H1 (cell line): Measurements from ENCODE around the gene ATP11A. TPM values are rescaled to one million over a fixed set of nuclear protein-coding genes. Genes with fewer than 3 reads are reported as not detected.

ENCODE experiments used
- CTCF ChIA-PET: fragments of 300-600 bp; sonication (Branson Sonifier 250); formaldehyde crosslinking; loops from one replicate; lab custom pipeline; 2021; ENCODE audit not compliant: partially characterized antibody; lab: Charles Lee
- POLR2A ChIA-PET: fragments of 300-600 bp; sonication (Branson Sonifier 250); formaldehyde crosslinking; loops from one replicate; lab custom pipeline; 2021; ENCODE audit warnings: inconsistent platforms; ENCODE audit not compliant: partially characterized antibody; lab: Charles Lee
- DNase-seq, 2 experiments: peaks; one replicate each; pipeline versions ENCODE4 v3.0.0 to v3.0.0-alpha.2; 2010 to 2022; ENCODE audit warnings: low spot score in 2 of 2, low read depth in 1 of 2, mixed read lengths in 1 of 2
- FAIRE-seq: peaks from 2 replicates; lab custom pipeline; 2011; peaks lifted over from hg19 to GRCh38; lab: Jason Lieb, UNC
- H2AFZ ChIP-seq: 2 replicates; pipeline ENCODE4 v1.8.1; 2012; ENCODE audit warnings: low read length, inconsistent platforms
- H2AK5ac ChIP-seq: 2 replicates; pipeline ENCODE4 v1.6.1; 2013; ENCODE audit warnings: low read depth, low read length
- H2BK120ac ChIP-seq: replicated peaks from 2 replicates; pipeline ENCODE3; 2013; ENCODE audit warnings: low read depth, low read length, inconsistent platforms
- H2BK12ac ChIP-seq: 2 replicates; pipeline ENCODE4 v1.6.1; 2013; ENCODE audit warnings: low read depth, low read length
- H2BK15ac ChIP-seq: 2 replicates; pipeline ENCODE4 v1.6.1; 2013; ENCODE audit warnings: low read length
- H2BK20ac ChIP-seq: 2 replicates; pipeline ENCODE4 v1.6.1; 2013; ENCODE audit warnings: low read length
- H2BK5ac ChIP-seq: 2 replicates; pipeline ENCODE4 v1.6.1; 2013; ENCODE audit warnings: low read depth, low read length
- H3K14ac ChIP-seq: 2 replicates; pipeline ENCODE4 v1.6.1; 2013; ENCODE audit warnings: inconsistent platforms; ENCODE audit not compliant: insufficient read length
- H3K18ac ChIP-seq: 2 replicates; pipeline ENCODE4 v1.6.1; 2013; ENCODE audit warnings: low read length; ENCODE audit errors: extremely low read depth
- H3K23ac ChIP-seq: 2 replicates; pipeline ENCODE4 v1.6.1; 2013; ENCODE audit warnings: inconsistent platforms; ENCODE audit not compliant: insufficient read length
- H3K23me2 ChIP-seq: 2 replicates; pipeline ENCODE4 v1.6.1; 2013; ENCODE audit warnings: low read depth, low read length
- H3K27ac ChIP-seq: 2 replicates; pipeline ENCODE4 v1.6.1; 2011; ENCODE audit warnings: low read depth, low read length, inconsistent platforms
- H3K27me3 ChIP-seq, 4 experiments: replicated peaks in 1 of 4; 1 replicate in 1 of 4; 2 replicates in 3 of 4; pipeline versions ENCODE4 v1.6.1 to v1.8.1; 2011 to 2013; ENCODE audit warnings: low read length in 3 of 4, mild to moderate bottlenecking in 3 of 4, inconsistent platforms in 2 of 4, mixed read lengths in 2 of 4, moderate library complexity in 1 of 4; ENCODE audit not compliant: control insufficient read depth in 3 of 4, insufficient read depth in 3 of 4; ENCODE audit errors: extremely low read depth in 1 of 4
- H3K36me3 ChIP-seq, 4 experiments: 2 replicates each; pipeline versions ENCODE4 v1.6.1 to v1.8.1; 2011 to 2013; ENCODE audit warnings: mild to moderate bottlenecking in 4 of 4, low read length in 3 of 4, moderate library complexity in 2 of 4, control low read depth in 1 of 4, inconsistent platforms in 1 of 4; ENCODE audit not compliant: insufficient read depth in 4 of 4, control insufficient read depth in 2 of 4
- H3K4ac ChIP-seq: replicated peaks from 2 replicates; pipeline ENCODE3; 2013; ENCODE audit warnings: low read length, low read depth, mixed read lengths, inconsistent platforms; ENCODE audit not compliant: insufficient read length
- H3K4me1 ChIP-seq, 4 experiments: replicated peaks in 1 of 4; 1 replicate in 1 of 4; 2 replicates in 3 of 4; pipeline versions ENCODE4 v1.6.1 to v1.8.1; 2011 to 2013; ENCODE audit warnings: low read length in 3 of 4, inconsistent platforms in 2 of 4, mixed read lengths in 1 of 4; ENCODE audit not compliant: insufficient read depth in 4 of 4, control insufficient read depth in 3 of 4
- H3K4me2 ChIP-seq, 2 experiments: 2 replicates each; pipeline versions ENCODE4 v1.6.1 to v1.8.1; 2011 to 2013; ENCODE audit warnings: low read depth in 2 of 2, low read length in 2 of 2, control low read depth in 1 of 2, inconsistent platforms in 1 of 2, mild to moderate bottlenecking in 1 of 2; ENCODE audit not compliant: insufficient read depth in 1 of 2
- H3K4me3 ChIP-seq, 4 experiments: fragments of 200-600, 300-600 bp in 1 of 4; sonication (generic), shearing (Covaris generic), sonication (Bioruptor Twin) in 1 of 4; 2 replicates each; pipeline versions ENCODE4 v1.5.1 to v1.8.1; 2011 to 2016; ENCODE audit warnings: low read length in 4 of 4, low read depth in 3 of 4, control low read depth in 2 of 4, inconsistent platforms in 2 of 4, mild to moderate bottlenecking in 2 of 4, mixed read lengths in 1 of 4, moderate library complexity in 1 of 4; ENCODE audit not compliant: insufficient read depth in 2 of 4; ENCODE audit errors: extremely low read depth in 1 of 4
- H3K56ac ChIP-seq: replicated peaks from 2 replicates; pipeline ENCODE3; 2013; ENCODE audit warnings: low read depth, mild to moderate bottlenecking, mixed read lengths, low read length, inconsistent platforms; ENCODE audit not compliant: insufficient read length
- H3K79me1 ChIP-seq: 2 replicates; pipeline ENCODE4 v1.6.1; 2013; ENCODE audit warnings: low read depth, low read length, control low read depth
- H3K79me2 ChIP-seq, 2 experiments: 2 replicates each; pipeline versions ENCODE4 v1.6.1 to v1.8.1; 2012 to 2013; ENCODE audit warnings: low read length in 2 of 2, mild to moderate bottlenecking in 2 of 2, inconsistent platforms in 1 of 2; ENCODE audit not compliant: insufficient read depth in 2 of 2, control insufficient read depth in 1 of 2
- H3K9ac ChIP-seq, 4 experiments: replicated peaks in 1 of 4; 1 replicate in 1 of 4; 2 replicates in 3 of 4; pipeline versions ENCODE4 v1.6.1 to v1.8.1; 2011 to 2013; ENCODE audit warnings: low read depth in 3 of 4, low read length in 3 of 4, control low read depth in 2 of 4, mild to moderate bottlenecking in 2 of 4, moderate library complexity in 2 of 4, inconsistent platforms in 1 of 4; ENCODE audit errors: extremely low read depth in 1 of 4
- H3K9me3 ChIP-seq, 2 experiments: 2 replicates each; pipeline versions ENCODE4 v1.6.1 to v1.8.1; 2012 to 2013; ENCODE audit warnings: mild to moderate bottlenecking in 2 of 2, moderate library complexity in 2 of 2, control low read depth in 1 of 2, inconsistent platforms in 1 of 2, low read depth in 1 of 2, low read length in 1 of 2, mixed read lengths in 1 of 2; ENCODE audit not compliant: insufficient read depth in 2 of 2
- H4K20me1 ChIP-seq, 2 experiments: replicated peaks in 1 of 2; 2 replicates each; pipeline versions ENCODE3 to v1.8.1; 2011 to 2013; ENCODE audit warnings: inconsistent platforms in 2 of 2, low read length in 2 of 2, mild to moderate bottlenecking in 1 of 2; ENCODE audit not compliant: insufficient read depth in 2 of 2, control insufficient read depth in 1 of 2
- H4K5ac ChIP-seq: 2 replicates; pipeline ENCODE4 v1.6.1; 2013; ENCODE audit warnings: low read length, low read depth, mixed read lengths, inconsistent platforms; ENCODE audit not compliant: insufficient read length
- H4K8ac ChIP-seq: 2 replicates; pipeline ENCODE4 v1.8.0; 2013; ENCODE audit warnings: mild to moderate bottlenecking, moderate library complexity, low read length, inconsistent platforms; ENCODE audit not compliant: insufficient read depth; ENCODE audit errors: extremely low read depth
- H4K91ac ChIP-seq: replicated peaks from 2 replicates; pipeline ENCODE3; 2013; ENCODE audit warnings: low read length, mixed read lengths, inconsistent platforms; ENCODE audit not compliant: insufficient read length
- BRCA1 ChIP-seq: IDR thresholded peaks from 2 replicates; pipeline ENCODE4 v1.6.1; 2012; ENCODE audit warnings: low read depth, low read length, improper control_type of control experiment
- CREB1 ChIP-seq: IDR thresholded peaks from 2 replicates; pipeline ENCODE4 v1.6.1; 2012; ENCODE audit warnings: inconsistent platforms
- HDAC2 ChIP-seq, 2 experiments: fragments of 300-600 bp in 1 of 2; sonication (generic) in 1 of 2; IDR thresholded peaks; 2 replicates each; pipeline ENCODE4 v1.6.1; 2011 to 2012; ENCODE audit warnings: low read depth in 2 of 2, low read length in 2 of 2, mild to moderate bottlenecking in 2 of 2, moderate library complexity in 2 of 2, borderline replicate concordance in 1 of 2, inconsistent platforms in 1 of 2
- KDM1A ChIP-seq: fragments of 200-600, 300-600 bp; sonication (generic); IDR thresholded peaks from 2 replicates; pipeline ENCODE4 v1.7.1; 2016; ENCODE audit warnings: mild to moderate bottlenecking, low read length, borderline replicate concordance
- RFX5 ChIP-seq: IDR thresholded peaks from 2 replicates; pipeline ENCODE4 v1.6.1; 2011; ENCODE audit warnings: low read depth, low read length, improper control_type of control experiment, borderline replicate concordance
- RNF2 ChIP-seq: fragments of 200-900, 300-1000 bp; sonication (generic); IDR thresholded peaks from 2 replicates; pipeline ENCODE4 v1.7.1; 2016; ENCODE audit warnings: borderline replicate concordance, low read depth, mild to moderate bottlenecking, antibody characterized with exemption, low read length; ENCODE audit not compliant: poor library complexity, severe bottlenecking; ENCODE audit errors: missing control alignments
- SAP30 ChIP-seq: fragments of 300-600 bp; sonication (generic); IDR thresholded peaks from 2 replicates; pipeline ENCODE4 v1.7.1; 2012; ENCODE audit warnings: low read length, moderate library complexity, mild to moderate bottlenecking, inconsistent platforms; ENCODE audit not compliant: insufficient read depth, insufficient replicate concordance
- SIRT6 ChIP-seq: IDR thresholded peaks from one replicate; pipeline ENCODE4 v1.7.1; 2012; ENCODE audit warnings: low read length, inconsistent platforms
- SP1 ChIP-seq: IDR thresholded peaks from 2 replicates; pipeline ENCODE4 v1.6.1; 2011; ENCODE audit warnings: low read depth, low read length
- SRF ChIP-seq: IDR thresholded peaks from 2 replicates; pipeline ENCODE4 v1.6.1; 2011; ENCODE audit warnings: mild to moderate bottlenecking, low read depth, low read length, moderate library complexity
- TAF1 ChIP-seq: IDR thresholded peaks from 2 replicates; pipeline ENCODE4 v1.6.1; 2011; ENCODE audit warnings: mild to moderate bottlenecking, low read depth, low read length
- ZNF274 ChIP-seq: IDR thresholded peaks from 2 replicates; pipeline ENCODE4 v1.7.0; 2012; ENCODE audit warnings: low read length, borderline replicate concordance; ENCODE audit errors: extremely low read depth
- WGBS, 2 experiments: shearing (Covaris generic) in 1 of 2; methylation state at CpG; one replicate each; pipeline versions ENCODE4 v1.1.6 to v1.1.7; 2013 to 2015; ENCODE audit warnings: low lambda C conversion rate in 2 of 2, mixed read lengths in 2 of 2, inconsistent platforms in 1 of 2, low coverage in 1 of 2, missing lambda C conversion rate in 1 of 2; ENCODE audit not compliant: insufficient replicate concordance in 2 of 2, insufficient coverage in 1 of 2, insufficient read length in 1 of 2; ENCODE audit errors: extremely low coverage in 1 of 2, missing lambda C conversion rate in 1 of 2; 5-methylcytosine and 5-hydroxymethylcytosine counted together
- polyA plus RNA-seq, 7 experiments: library from polyadenylated mRNA; depleted of rRNA in 3 of 7; stranded (reverse) in 5 of 7; unstranded in 2 of 7; fragments of >200 nt in 5 of 7; fragments of 200-250 nt in 2 of 7; gene quantifications; 1 replicate in 5 of 7; 2 replicates in 1 of 7; 4 replicates in 1 of 7; pipeline versions ENCODE4 v1.2.1 to v1.2.3, GENCODE V29; 2011 to 2013; ENCODE audit warnings: missing spikeins in 2 of 7, mixed read lengths in 2 of 7
- total RNA-seq: library from RNA; stranded (reverse); fragmentation: NEBNext Ultra II Directional; extraction: Animal tissue kit (Norgen Biotek cat#: 25700); gene quantifications from 2 replicates; pipeline ENCODE4 v1.2.1, GENCODE V29; 2021
- TF ChIP-seq, protein P1 (sequence below): IDR thresholded peaks from 2 replicates; pipeline ENCODE4 v1.6.1; 2011; ENCODE audit warnings: low read length, improper control_type of control experiment

Gene ATP11A
- total and polyA plus RNA-seq, 2 of the 8 experiments (the other 6 are each of a cell fraction or from before 2014, with no cell fraction given), result 28.8 to 72.9 TPM

DNA sequence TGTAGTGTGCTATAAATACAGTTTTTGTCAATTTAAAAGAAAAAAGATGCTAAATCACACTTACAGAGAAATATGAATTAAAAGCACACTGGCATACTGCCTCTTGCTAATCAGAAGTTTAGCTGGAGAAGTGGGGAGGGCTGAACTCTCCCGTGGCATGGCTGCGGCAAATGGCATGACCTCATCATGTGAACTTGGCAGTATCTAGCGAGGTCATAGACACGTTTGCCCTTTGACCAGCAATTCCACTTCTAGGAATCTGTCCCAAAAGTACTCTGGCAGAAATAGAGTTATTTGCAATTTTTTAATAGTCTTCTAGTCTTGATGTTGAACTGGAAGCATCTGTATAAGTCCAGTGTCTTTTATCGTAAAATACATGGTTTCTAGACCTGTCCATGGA, 237.2 kb downstream of the ATP11A start:
- no peak for DNase-seq
- Histone ChIP-seq H4K91ac (no peak overlapping the region), H3K4me3 (no peak overlapping the region), H2AFZ (no peak overlapping the region), H4K20me1 (peaks cover 0 to 4% of the 10 kb centered on the region in 2 experiments), H3K4me1 (peaks cover 0 to 9% (median 5%) of the 10 kb centered on the region in 4 experiments; a peak in 4 of 7 replicates), H3K36me3 (no peaks in the 10 kb centered on the region), H3K27me3 (no peaks in the 10 kb centered on the region), H2BK12ac (no peak overlapping the region), H2BK120ac (no peak overlapping the region), H3K27ac (no peak overlapping the region), H3K23me2 (no peaks in the 10 kb centered on the region), H3K79me1 (no peaks in the 10 kb centered on the region; the same call in 1 of the 2 replicates), H2BK15ac (no peak overlapping the region), H4K8ac (no peak overlapping the region), H2BK5ac (no peak overlapping the region), H2BK20ac (no peak overlapping the region), H3K79me2 (no peaks in the 10 kb centered on the region), H3K18ac (no peak overlapping the region), H3K14ac (no peak overlapping the region), H3K9me3 (peaks cover 4 to 10% of the 10 kb centered on the region in 2 experiments), H3K4me2 (no peak overlapping the region), H2AK5ac (no peak overlapping the region), H3K4ac (no peak overlapping the region), H3K9ac (no peak overlapping the region), H4K5ac (no peak overlapping the region), H3K23ac (no peak overlapping the region), H3K56ac (no peak overlapping the region)
- CTCF ChIA-PET, result interaction anchor here (2.2 kb wide), 1 partner anchor 16 kb away, joined by 5 read pairs; no protein-coding TSS in a partner anchor
- WGBS, 2 experiments, result 95% methylated on average over 5 of the region's 5 CpGs; no CpG with 5 or more reads in 1 of the 2 experiments
- no peak for FAIRE-seq
- POLR2A ChIA-PET, result interaction anchor here (0.6 kb wide), 1 partner anchor 27 kb away, joined by 3 read pairs; no protein-coding TSS in a partner anchor
- no peak for TF ChIP-seq TAF1
- no peak for TF ChIP-seq SP1
- no peak for TF ChIP-seq SIRT6
- no peak for TF ChIP-seq CREB1
- no peak for TF ChIP-seq HDAC2 (IDR thresholded peaks at IDR 0.05; ENCODE audit: borderline replicate concordance in 1 of 2, low read depth in 2 of 2, low read length in 2 of 2)
- TF ChIP-seq KDM1A, result no peak
- TF ChIP-seq BRCA1, result no peak
- TF ChIP-seq RNF2, result no peak
- TF ChIP-seq, protein P1, sequence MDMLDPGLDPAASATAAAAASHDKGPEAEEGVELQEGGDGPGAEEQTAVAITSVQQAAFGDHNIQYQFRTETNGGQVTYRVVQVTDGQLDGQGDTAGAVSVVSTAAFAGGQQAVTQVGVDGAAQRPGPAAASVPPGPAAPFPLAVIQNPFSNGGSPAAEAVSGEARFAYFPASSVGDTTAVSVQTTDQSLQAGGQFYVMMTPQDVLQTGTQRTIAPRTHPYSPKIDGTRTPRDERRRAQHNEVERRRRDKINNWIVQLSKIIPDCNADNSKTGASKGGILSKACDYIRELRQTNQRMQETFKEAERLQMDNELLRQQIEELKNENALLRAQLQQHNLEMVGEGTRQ, result no peak
- no peak for TF ChIP-seq SRF
- TF ChIP-seq ZNF274, result no peak
- no peak for TF ChIP-seq SAP30
- no peak for TF ChIP-seq RFX5
